GM12875 (cell line): ENCODE results near the gene CHGA.

Experiments used
- H3K4me3 ChIP-seq: one replicate; pipeline ENCODE4 v1.5.1; 2011; ENCODE audit warnings: low read depth, low read length, control low read depth
- TF ChIP-seq, protein P1 (sequence below): IDR thresholded peaks from 2 replicates; pipeline ENCODE4 v1.5.1; 2011; ENCODE audit warnings: low read depth, mild to moderate bottlenecking, control low read depth, inconsistent platforms, low read length, moderate library complexity, borderline replicate concordance; ENCODE audit not compliant: insufficient read depth

CHGA gene, protein sequence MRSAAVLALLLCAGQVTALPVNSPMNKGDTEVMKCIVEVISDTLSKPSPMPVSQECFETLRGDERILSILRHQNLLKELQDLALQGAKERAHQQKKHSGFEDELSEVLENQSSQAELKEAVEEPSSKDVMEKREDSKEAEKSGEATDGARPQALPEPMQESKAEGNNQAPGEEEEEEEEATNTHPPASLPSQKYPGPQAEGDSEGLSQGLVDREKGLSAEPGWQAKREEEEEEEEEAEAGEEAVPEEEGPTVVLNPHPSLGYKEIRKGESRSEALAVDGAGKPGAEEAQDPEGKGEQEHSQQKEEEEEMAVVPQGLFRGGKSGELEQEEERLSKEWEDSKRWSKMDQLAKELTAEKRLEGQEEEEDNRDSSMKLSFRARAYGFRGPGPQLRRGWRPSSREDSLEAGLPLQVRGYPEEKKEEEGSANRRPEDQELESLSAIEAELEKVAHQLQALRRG

DNA sequence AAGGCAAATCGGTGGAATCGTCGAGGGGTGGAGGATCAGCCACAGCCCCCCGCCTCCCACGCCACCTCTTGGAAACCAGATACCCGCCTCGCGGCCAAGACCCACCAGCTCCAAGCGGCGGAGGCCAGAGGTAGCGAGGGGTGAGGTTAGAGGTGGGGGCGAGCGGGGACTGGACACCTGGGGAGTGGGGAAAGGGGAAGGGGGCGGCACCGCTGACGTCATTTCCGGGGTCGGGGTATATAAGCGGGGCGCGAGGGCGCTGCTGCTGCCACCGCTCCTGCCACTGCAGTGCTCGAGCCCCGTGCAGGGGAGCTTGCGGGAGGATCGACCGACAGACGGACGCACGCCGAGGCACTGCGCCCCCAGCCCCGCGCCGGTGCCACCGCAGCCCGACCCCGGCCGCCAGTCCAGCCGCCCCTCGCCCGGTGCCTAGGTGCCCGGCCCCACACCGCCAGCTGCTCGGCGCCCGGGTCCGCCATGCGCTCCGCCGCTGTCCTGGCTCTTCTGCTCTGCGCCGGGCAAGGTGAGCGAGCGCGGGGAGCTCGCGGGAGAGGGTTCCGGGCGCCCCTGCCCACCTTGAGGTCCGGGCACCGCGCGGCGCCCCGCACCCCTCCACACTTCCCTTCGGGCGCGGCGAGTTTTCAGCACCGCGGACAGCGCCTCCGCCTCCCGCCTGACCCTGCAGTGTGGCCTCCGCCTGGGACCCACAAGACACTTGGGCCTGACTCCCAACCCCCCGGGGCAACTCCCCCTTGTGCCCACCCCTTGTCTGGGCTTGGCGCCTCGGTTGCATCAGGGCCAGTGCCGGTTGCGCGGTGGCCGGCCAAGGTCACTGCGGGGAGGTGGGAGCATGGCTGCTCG lies at the start of gene CHGA:
Gene CHGA (plus strand): TSS at position 268 of the 861 bp plus-strand sequence. CDS start 210 bp downstream, at position 478.
- no peak within 1 kb of the TSS for H3K4me3 ChIP-seq

DNA sequence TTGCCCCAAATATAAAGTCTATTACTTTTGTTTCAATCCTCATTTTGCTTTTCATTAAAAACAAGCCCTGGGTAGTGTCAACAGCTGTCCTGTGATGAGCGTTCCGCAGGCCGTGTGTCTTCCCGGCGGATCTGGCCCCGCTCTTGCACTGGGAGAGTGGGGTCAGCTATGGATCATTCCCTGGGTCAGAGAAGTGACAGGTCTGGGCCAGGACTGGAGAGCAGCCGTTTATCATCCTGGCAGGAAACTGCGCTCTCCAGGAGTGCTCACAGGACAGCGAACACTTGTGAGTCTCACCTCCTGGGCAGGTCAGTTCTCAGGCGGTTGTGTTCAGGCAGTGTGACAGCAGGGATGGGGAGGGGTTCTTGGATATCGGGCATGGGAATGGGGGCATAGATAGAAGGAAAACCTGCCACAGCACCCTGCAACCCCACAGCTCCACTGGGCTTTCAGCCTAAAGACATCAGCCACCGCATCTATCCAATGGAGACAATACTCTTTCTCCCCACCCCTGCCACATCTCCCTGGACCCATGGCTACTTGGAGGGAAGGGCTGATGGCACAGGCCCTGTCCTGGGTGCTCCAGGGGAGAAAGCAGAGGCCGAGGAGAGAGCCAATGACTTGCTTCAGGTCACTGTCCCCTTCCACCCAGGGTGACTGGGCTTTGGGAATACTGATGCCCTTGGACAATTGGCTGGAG lies 47.8 kb upstream of the CHGA start:
- H3K4me3 ChIP-seq, result no peak overlapping the region
- TF ChIP-seq, protein P1, sequence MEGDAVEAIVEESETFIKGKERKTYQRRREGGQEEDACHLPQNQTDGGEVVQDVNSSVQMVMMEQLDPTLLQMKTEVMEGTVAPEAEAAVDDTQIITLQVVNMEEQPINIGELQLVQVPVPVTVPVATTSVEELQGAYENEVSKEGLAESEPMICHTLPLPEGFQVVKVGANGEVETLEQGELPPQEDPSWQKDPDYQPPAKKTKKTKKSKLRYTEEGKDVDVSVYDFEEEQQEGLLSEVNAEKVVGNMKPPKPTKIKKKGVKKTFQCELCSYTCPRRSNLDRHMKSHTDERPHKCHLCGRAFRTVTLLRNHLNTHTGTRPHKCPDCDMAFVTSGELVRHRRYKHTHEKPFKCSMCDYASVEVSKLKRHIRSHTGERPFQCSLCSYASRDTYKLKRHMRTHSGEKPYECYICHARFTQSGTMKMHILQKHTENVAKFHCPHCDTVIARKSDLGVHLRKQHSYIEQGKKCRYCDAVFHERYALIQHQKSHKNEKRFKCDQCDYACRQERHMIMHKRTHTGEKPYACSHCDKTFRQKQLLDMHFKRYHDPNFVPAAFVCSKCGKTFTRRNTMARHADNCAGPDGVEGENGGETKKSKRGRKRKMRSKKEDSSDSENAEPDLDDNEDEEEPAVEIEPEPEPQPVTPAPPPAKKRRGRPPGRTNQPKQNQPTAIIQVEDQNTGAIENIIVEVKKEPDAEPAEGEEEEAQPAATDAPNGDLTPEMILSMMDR, result no peak

More for the DNA sequence above, at the start of gene CHGA:
- TF ChIP-seq, protein P1, result no peak

DNA sequence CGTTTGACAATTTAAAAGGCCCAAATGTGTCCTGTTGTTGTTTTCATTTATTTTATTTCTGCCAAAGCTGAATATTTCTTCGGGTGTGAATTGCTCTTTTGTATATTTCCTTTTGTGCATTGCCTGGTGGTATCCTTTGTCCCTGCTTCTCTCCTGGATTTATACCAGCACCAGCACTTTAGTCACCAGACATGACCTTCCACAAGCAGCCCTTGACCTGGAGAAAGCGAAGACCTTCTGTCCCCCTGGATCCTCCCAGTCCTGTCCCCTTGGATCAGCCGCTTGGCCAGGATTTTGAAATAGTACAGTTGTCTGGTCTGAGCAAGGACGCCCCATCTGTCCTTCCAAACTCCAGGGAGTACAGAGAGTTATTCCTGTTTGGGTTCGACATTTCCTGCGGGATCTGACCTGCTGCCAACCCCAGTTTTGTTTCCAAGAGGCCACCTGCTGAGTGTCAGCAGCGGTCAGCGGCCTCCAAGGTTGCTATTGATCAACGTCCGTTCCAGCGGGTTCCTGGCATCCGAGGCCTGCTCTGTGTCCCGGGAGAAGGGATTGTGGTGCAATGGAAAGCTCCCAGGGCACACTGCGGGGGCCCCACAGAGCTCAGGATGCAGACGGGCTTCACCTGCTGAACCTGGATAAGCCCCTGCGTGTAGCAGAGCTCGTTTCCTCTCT lies 45.1 kb upstream of the CHGA start:
- H3K4me3 ChIP-seq, result no peak overlapping the region
- TF ChIP-seq, protein P1, result no peak

DNA sequence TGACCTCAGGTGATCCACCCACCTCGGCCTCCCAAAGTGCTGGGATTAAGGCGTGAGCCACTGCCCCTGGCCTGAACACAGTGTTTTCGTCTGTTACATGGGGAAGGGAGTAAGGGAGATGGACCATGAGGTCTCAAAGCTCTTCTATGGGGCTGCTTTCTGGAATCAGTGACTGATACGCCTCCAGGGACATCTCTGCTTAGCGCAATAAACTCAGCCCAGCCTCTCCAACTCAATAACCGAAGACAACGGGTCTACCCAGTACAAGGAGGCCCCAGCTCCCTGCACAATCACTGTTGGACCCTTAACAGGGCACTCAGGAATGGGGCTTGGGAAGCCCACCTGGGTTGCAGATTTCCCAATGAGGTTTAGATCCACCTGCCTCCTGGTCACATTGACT lies 42.6 kb upstream of the CHGA start:
- TF ChIP-seq, protein P1, result no peak
- H3K4me3 ChIP-seq, result no peak overlapping the region

DNA sequence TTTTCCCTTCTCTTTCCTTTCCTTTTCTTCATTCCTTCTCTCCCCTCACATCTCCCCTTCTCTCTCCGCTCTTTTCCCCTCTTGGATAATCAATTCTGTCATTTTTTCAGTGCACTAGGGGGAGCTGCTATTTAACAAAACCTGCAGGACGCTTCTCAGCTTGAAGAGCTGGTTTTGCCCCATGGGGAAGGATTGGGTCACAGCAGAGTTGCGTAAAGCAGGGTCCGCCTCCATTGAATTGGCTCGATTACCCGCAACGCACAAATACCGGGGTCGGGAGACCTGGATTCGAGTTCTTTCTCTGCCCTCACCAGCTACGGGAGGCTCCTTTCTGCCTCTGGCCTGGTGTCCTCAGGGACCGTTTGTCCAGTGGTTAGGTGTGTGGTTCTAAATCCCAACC lies 42.1 kb upstream of the CHGA start:
- TF ChIP-seq, protein P1, result 0 out of 2 replicates have a peak, but pooled peaks have one; percentile 3
- H3K4me3 ChIP-seq, result no peak overlapping the region

DNA sequence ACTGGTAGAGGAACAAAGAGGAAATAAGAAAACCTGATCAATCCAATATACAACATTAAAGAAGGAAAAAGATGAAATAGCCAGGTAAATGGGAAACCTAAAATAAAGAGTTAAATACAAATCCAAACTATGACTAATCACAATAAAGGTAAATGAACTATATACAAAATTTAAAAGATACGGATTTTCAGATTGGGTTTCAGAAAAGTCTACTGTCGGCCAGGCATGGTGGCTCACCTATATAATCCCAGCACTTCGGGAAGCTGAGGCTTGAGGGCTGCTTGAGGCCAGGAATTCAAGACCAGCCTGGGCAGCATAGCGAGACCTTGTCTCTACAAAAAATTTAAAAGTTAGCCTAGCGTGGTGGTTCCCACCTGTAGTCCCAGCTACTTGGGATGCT lies 39.9 kb upstream of the CHGA start:
- H3K4me3 ChIP-seq, result no peak overlapping the region
- TF ChIP-seq, protein P1, result no peak
